DMS153 (cell line): Measurements from ENCODE around the gene PVR.
"Not testable (repeated sequence)": the region's sequence is repeated elsewhere in the genome, so short reads cannot be mapped to it uniquely, and the experiment has no call there.

Experiments used
- DNase-seq: peaks from one replicate; lab custom pipeline; 2025; lab: John Stamatoyannopoulos, UW

Gene PVR

DNA sequence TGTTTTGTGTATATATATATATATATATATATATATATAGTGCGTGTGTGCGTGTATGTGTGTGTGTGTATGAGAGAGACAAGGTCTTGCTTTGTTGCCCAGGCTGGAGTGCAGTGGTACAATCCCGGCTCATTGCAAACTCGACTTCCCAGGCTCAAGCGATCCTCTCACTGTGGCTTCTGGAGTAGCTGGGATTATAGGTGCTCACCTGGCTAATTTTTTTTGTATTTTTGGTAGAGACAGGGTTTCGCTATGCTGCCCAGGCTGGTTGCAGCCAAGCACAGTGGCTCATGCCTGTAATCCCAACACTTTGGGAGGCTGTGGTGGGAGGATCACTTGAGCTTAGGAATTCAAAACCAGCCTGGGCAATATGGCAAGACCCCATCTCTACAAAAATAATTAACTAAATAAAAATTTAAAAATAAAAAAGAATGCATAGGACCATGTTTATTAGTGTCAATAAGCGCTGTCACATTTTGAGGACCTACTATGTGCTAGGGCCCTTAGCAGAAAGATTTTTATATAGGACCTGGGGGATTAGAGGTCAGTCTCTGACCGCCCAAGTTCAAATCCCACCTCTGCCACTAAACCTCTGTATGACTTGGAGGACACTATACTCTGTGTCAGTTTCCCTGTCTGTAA, 1.8 kb downstream of the PVR start:
- no peak for DNase-seq

DNA sequence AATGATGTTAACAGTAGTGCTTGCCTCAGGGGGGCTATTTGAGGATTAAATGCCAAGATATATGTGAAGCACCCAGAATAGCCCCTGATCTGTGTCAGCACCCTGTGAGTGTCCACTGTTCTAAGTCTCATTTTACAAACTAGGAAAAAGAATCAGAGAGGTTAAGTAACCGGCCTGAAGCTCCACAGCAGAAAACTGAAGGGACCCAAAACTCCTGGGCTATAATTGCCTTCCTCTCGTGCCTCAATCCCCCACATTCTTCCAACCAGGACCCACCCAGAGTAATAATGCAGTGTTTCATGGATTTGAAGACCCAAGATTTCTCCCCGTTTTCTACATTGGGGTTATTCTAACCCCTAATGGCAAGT, 2.3 kb downstream of the PVR start:
- DNase-seq = no peak

DNA sequence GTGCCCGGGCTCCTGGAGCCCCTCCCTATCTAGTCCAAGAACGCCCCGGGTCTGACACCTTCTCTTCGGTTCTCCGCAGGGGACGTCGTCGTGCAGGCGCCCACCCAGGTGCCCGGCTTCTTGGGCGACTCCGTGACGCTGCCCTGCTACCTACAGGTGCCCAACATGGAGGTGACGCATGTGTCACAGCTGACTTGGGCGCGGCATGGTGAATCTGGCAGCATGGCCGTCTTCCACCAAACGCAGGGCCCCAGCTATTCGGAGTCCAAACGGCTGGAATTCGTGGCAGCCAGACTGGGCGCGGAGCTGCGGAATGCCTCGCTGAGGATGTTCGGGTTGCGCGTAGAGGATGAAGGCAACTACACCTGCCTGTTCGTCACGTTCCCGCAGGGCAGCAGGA, 3.4 kb downstream of the PVR start:
- DNase-seq = no peak

DNA sequence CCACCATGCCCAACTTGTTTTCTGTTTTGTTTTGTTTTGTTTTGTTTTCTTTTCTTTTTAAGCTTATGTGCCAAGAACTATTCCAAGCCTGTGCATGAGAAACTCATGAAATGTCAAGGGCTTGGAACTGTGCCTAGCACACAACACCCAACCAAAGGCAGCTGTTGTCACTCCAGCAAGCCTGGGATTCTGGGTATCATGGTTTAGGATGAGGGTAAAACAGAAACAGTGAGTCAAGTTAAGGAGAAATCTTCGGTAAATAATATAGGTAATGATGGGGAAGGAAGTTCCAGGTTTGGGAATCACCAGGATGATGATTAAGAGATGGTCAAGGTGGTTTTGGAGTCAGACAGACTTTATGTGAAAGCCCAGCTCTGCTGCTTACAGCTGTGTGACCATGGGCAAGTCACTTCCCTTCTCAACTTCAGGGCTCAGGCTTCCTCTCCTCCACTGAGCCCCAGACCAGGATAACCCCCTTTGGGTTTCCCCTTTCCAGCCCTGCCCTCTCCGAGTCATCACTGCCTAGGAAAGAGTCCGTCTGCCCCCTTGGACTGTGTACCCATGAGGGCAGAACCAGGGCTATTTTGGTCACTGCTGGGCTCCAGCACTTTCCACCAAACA, 5.0 kb downstream of the PVR start:
- no peak for DNase-seq

DNA sequence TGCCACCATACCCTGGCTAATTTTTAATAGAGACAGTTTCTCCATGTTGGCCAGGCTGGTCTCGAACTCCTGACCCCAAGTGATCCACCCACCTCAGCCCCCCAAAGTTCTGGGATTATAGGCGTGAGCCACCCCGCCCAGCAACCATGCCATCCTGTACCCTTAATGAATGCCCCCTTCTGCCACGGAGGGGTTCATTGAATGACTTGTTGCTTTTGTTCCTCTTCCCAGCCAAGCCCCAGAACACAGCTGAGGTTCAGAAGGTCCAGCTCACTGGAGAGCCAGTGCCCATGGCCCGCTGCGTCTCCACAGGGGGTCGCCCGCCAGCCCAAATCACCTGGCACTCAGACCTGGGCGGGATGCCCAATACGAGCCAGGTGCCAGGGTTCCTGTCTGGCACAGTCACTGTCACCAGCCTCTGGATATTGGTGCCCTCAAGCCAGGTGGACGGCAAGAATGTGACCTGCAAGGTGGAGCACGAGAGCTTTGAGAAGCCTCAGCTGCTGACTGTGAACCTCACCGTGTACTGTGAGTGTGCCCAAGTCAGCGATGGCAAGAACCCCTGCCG, 6.0 kb downstream of the PVR start:
- DNase-seq = no peak

DNA sequence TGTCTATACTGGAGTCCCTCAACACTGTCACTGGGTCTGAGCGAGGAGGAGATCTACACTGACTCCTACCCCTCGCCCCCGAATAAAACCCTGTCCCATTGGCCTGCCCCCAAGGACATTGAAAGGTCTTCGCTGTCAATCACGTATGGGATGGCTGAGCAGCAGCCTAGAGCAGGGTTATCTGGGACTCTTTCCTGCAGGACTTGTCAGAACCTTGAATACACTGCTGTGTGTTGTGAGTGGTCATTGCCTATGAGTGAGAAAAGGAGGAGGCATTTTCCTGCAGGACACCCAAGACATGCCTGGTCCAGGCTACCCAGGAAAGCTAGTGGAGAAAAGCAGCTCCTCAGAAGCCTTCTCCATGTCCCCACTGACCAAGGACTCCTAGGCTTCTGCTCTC, 9.6 kb downstream of the PVR start:
- no peak for DNase-seq

DNA sequence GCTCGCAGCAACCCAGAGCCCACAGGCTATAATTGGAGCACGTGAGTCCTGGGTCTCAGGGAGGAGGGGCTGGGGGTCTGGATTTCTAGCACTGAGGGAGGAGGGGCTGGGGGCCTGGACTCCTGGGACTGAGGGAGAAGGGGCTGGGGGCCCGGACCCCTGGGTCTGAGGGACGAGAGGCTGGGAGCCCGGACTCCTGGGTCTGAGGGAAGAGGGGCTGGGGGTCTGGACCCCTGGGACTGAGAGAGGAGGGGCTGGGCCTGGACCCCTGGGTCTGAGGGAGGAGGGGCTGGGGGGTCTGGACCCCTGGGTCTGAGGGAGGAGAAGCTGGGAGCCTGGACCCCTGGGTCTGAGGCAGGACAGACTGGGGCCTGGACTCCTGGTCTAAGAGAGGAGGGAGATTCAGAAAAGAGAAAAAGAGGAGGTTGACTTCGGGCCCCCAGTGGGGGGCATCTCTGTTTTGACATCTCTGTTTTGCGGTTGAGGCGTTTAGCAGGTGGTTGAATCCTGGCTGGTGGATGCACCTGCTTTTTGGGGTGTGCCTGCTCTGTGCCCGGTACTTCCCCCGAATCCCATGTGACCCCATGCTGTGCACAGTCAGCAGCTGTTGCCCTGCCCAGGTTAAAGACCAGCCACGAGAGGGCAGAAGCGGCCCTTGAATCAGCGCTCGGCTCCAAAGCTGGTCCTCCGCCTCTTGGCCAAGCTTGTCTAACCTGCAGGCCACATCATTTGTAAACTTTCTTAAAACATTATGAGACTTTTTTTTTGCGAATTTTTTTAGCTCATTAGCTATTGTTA, 10.5 kb downstream of the PVR start:
- no peak for DNase-seq

DNA sequence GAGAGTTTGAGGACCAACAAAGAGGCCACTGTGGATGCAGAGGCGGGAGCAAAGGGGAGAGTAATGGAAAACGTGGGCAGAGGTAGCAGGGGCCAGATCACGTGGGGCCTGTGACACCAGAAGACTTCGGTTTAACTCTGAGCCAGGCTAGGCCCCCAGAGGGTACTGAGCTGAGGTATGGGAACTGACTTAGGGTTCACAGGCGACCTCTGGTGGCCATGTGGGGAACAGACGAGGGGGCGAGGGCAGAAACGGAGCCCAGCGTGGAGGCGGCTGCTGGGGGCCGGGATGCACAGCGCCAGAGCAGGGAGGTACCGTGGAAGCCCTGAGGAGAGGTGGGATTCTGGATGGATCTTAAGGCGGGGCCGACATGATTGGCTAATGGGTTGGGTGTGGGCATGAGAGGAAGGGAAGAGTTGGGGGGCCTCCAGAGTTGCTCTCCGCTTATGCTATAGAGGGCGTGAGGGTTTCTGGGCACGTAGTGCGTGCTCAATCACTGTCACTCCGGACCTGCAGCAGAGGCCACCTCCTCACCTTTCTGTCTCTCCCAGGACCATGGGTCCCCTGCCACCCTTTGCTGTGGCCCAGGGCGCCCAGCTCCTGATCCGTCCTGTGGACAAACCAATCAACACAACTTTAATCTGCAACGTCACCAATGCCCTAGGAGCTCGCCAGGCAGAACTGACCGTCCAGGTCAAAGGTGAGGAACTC, 13.7 kb downstream of the PVR start:
- no peak for DNase-seq

DNA sequence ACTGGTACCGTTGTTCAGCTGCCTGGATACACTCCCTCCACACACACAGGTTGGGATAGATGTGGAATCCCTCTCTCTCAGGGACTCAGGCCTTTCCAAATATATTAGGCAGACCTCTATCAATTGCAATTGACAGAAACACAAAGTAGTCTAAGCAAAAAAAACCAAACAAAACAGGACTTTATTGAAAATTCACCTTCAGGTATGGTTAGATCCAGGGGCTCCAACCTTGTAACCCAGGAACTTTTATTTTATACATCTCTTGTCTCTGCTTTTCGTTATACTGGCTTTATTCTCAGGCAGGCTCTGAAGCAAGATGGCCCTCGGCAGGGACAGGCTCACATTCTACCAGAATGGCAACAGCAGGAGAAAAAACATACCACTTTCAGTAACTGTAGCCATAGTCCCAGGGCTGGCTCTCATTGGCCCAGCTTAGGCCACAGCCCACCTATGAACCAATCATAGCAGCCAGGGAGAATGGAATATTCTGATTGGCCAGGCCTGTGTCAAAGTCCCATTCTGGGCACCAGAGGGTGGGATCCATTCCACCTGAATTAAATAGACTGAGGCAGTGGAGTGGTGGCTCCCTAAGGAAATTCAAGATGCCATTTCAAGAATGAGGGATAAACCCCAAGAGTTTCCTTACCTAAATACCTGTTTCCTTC, 14.5 kb downstream of the PVR start:
- no peak for DNase-seq

DNA sequence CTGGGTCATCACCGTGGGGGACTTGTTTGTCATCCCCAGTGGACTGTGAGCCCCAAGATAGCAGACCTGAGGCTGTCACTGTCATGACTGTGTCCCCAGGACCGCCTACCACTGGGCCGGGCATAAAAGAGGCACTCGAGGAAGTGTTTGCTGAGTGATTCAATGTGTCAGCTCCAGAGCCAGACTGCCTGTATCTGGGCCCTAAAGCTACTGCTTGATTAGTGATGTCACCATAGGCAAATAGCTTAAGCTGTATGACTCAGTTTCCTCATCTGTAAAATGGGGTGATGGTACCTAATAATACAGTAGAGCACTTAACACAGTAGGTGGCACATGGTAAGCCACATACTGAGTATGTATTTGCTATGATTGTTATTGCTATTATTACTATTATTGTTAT, 16.4 kb downstream of the PVR start:
- no peak for DNase-seq

DNA sequence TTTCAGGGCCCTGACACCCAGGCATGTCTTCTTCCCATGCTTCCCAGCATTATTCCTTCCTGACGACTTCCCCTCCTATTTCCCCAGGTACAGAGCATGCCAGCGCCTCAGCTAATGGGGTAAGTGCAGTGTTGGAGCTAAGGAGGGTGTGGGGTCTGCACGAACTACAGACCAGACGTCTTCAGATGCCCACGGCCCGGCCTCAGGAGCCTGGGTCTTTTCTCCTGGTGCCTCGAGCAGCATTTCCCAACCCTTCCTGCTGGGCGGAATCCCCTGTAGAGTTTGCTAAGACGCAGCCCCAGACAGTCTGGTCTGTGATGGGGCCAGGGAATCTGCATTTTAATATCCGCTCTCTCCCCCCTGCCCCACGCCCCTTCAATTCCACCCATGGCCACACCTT, 17.5 kb downstream of the PVR start:
- no peak for DNase-seq

DNA sequence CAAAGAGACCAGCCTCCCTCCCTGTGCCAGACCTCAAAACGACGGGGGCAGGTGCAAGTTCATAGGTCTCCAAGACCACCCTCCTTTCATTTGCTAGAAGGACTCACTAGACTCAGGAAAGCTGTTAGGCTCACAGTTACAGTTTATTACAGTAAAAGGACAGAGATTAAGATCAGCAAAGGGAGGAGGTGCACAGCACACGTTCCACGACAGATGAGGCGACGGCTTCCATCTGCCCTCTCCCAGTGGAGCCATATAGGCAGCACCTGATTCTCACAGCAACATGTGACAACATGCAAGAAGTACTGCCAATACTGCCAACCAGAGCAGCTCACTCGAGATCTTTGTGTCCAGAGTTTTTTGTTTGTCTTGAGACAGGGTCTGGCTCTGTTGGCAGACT, 18.2 kb downstream of the PVR start:
- no peak for DNase-seq

DNA sequence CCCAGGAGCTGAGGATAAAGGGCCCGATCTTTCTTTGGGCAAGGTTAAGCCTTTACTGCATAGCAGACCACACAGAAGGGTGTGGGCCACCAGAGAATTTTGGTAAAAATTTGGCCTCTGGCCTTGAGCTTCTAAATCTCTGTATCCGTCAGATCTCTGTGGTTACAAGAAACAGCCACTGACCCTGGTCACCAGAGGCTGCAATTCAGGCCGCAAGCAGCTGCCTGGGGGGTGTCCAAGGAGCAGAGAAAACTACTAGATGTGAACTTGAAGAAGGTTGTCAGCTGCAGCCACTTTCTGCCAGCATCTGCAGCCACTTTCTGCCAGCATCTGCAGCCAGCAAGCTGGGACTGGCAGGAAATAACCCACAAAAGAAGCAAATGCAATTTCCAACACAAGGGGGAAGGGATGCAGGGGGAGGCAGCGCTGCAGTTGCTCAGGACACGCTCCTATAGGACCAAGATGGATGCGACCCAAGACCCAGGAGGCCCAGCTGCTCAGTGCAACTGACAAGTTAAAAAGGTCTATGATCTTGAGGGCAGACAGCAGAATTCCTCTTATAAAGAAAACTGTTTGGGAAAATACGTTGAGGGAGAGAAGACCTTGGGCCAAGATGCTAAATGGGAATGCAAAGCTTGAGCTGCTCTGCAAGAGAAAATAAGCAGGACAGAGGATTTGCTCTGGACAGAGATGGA, 19.1 kb downstream of the PVR start:
- DNase-seq = no peak

DNA sequence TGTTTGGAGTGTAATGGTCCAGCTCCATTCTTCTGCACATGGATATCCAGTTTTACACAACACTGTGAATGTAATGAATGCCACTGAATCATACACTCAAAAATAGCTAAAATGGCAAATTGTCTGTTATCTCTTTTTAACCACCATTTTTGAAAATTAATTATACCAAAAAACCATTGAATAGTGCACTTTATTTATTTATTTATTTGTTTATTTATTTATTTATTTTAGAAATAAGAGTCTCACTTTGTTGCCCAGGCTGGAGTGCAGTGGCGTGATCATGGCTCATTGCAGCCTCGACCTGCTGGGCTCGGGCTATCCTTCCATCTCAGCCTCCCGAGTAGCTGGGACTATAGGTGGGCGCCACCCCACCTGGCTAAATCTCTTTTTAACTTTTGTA, 20.3 kb downstream of the PVR start:
- no peak for DNase-seq

DNA sequence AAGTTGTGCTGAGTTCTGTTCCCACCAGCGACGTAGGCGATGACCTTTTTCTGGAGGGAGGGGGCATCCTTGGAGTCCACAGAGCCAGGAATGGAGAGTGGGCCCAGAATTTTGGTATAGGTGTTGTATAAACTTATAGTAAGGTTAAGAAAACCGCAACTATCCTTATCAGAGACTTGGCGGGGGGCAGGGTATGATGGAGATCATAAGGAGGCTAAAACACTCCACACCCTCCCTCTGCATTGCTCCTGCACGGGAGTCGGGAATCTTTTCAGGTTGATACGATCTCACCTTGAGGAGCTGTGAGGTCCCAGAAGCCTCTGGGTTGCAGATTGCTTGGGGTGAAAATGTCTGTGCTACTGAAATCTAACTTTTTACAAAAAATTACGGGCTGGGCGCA, 21.3 kb downstream of the PVR start:
- no peak for DNase-seq

DNA sequence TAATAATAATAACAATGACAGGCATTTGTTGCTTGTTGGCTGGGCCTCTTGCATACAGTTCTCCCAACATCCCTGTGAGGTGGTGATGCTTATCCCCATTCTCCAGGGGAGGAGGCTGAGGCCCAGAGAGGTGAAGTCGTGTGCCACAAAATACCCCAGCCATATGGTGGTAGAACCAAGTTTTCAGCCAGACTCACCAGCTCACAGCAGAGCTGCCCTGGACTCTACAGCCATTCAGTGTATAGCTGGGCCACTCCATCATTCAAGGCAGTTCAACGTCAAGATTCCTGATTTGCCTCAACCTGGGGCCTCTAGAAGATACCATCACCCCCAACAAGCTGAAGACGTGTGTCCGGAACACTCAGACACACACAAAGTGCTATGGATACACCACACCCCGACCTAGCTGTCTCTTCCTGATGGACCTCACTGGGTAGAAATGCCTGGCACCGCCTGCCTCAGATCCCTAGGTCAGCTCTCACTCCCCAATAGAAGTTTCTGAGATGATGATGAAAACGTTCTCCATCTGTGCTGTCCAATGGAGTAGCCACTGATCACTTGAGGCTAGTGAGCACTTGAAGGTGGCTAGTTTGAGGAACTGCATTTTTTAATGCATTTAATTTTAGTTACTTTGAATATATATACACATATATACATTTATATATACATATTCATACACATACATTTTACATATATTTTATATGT, 23.3 kb downstream of the PVR start:
- no peak for DNase-seq

DNA sequence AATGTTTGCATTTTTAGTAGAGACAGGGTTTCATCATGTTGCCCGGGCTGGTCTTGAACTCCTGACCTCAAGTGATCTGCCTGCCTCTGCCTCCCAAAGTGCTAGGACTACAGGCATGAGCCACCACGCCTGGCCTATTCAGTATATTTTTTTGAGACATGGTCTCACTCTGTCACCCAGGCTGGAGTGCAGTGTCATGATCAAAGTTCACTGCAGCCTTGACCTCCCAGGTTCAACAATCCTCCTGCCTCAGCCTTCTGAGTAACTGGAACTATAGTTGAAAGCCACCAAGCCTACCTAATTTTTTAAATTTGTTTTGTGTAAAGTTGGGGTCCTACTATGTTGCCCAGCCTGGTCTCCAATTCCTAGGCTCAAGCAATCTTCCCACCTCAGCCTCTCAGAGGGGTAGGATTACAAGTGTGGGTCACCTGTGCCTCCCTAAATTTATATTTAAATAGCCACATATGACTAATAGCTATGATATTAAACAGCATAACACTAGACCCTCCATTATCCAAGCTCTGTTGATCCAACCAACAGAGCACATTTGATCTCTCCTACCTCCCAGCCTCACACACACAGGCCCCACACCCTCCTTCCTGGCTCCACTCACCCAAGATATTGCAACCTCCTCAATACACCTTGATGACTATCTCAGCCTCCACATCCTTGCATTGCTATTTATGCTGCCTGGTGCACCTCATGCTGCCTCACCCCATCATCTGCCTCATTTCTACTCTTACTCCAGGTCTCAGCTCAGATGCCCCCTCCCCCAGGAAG, 25.5 kb downstream of the PVR start:
- DNase-seq = no peak

DNA sequence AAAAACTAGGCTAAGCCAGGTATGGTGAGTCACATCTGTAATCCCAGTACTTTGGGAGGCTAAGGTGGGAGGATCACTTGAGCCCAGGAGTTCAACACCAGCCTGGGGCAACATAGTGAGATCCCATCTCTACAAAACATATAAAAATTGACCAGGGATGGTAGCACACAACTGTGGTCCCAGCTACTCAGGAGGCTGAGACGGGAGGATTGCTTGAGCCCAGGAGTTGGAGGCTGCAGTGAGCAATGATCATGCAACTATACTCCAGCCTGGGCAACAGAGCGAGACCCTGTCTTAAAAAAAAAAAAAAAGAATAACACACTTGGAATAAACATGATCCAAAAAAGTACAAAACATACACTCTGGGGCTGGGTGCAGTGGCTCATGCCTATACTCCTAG, 26.3 kb downstream of the PVR start:
- not testable (repeated sequence) for DNase-seq

DNA sequence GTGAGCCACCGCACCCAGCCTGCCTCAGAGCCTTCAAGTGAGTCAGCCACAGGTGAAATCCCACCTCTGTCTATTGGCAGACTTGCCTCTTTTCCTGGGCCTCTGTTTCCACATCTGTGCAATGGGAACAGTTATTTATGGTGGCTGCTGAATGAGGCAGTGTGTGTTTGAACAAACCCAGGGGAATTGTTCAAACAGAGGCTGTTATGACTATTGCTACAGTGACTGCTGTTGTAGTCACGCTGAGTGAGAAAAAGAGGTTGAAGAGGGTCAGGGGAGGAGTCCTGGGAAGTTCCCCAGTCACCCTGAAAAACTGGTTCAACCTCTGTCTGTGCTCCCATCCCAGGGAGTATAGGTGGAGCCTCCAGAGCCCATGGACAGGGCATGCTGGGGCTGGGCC, 27.7 kb downstream of the PVR start, which contains the start of gene CEACAM19:
CEACAM19 (plus strand) TSS at position 83 of the 400 bp plus-strand sequence. CDS start 450 bp downstream, outside the sequence.
- DNase-seq = no peak

DNA sequence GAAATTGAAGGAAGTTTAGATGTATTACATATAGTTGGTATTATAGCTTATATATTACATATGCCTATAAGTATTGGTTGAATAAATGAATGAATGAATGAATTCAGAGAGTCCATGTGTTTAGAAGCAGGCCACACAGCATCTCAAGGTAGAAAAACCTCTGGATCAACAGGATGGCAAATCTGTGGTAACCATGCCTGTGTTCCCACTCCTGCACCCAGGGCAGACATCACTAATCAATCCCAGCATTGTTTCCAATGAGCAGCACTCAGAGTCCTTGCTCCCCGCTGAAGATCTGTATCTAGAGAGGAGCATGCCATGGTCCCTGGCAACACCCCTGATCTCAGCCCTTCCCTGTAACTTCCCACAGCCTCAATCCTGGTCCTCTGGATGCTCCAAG, 28.5 kb downstream of the PVR start:
- DNase-seq = no peak
